ENCODE results near the gene TTLL12. TPM values are rescaled to one million over a fixed set of nuclear protein-coding genes. Genes with fewer than 3 reads are reported as not detected.

TTLL12 gene
- total RNA-seq, 2 donors from 2014 or later: 23.6 to 79.0 TPM

DNA sequence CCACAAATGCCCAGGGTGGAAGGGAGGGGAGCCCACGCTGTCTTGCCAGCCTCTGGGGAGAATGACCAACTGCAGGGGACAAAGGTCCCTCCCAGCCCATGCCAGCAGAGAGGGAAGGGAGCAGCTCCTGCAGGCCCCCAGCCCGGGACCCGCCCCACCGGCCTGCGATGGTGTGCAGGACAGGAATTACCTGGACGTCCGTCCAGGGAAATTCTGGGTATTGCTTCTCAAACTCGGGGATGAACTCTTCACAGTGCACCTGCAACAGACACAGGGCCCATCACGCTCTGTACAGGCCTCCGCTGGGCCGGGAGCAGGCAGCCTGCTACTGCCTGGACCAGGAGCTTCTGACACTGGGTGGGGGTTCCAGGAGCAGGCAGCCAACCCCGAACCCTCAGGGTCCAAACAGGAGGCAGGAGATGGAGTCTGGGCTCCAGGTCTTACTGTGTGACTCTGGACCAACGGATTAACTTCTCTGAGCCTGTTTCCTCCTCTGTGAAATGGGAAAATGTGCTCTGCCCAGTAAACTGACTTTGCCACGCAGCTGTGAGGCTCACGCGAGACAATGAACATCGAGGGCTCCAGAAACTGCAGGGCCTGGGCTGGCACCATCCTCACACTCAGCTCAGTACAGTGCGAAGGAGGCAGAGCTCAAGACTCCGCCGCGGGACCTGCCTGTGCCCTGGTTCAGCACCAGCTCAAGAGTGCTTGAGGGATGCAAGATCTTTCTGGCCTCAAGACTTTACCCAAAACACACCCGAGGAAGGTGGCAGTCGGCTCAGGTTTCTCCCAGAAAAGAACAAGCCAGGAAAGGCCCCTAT, 17.4 kb downstream of the TTLL12 start:
- Mint-ChIP-seq H3K4me3 (no peak overlapping the region), H3K4me1 (ENCODE audit: low read depth in 2 of 2) (peaks cover 0 to 16% of the 10 kb centered on the region in 2 donors), H3K36me3 (no peaks in the 10 kb centered on the region), H3K27ac (peak overlapping the region in 1 of 2 donors; percentile 11), H3K9me3 (no peaks in the 10 kb centered on the region), H3K27me3 (no peaks in the 10 kb centered on the region)
- ATAC-seq (no peak), DNase-seq (ENCODE audit: low spot score) (no peak)

DNA sequence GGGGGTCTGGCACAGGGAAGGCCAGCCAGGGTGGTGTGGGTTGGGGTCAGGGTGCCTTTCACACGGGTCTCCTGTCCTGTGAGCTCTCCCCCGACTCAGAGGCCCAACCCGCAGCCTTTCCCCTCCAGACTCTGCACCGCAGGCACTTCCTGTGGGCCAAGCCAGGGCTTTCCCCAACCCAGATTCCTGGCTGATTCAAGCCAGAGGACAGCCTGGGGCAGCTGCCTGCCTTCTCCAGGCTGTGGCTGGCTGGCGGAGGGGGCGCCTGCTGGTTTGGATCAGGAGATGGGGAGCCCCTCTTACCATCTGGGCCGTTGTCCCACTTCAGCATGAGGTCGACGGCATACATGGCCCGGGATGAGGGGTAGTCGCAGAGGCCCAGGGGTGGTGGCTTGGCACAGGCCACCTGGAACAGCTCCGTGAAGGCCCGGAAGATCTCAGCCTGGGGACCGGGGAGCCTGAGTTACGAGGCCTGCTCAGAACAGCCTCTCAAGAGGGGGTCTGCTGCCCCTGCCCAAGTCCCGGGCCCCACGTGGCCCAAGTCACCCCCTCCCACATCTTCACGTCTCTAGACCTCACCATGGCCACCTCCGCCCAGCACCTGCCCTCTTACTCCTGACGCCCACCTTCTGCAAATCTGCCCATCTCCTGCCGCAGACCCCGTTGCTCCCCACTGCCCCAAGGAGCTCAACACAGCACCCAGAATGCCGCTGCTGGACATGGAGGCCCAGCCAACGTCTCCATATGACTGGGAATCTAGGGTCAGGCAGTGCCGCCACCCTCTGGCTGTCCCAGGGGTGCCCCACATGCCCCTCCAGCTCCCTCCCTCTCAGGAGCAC, 18.2 kb downstream of the TTLL12 start:
- peak overlapping the region in 1 of 2 donors; percentile 11 for H3K27ac Mint-ChIP-seq
- no peaks in the 10 kb centered on the region for H3K9me3 Mint-ChIP-seq
- H3K4me1 Mint-ChIP-seq (ENCODE audit: low read depth in 2 of 2): peaks cover 0 to 18% of the 10 kb centered on the region in 2 donors
- H3K27me3 Mint-ChIP-seq: no peaks in the 10 kb centered on the region
- H3K4me3 Mint-ChIP-seq: no peak overlapping the region
- no peak for DNase-seq (ENCODE audit: low spot score)
- H3K36me3 Mint-ChIP-seq: no peaks in the 10 kb centered on the region
- ATAC-seq: peak in 1 of 2 donors; percentile 65

DNA sequence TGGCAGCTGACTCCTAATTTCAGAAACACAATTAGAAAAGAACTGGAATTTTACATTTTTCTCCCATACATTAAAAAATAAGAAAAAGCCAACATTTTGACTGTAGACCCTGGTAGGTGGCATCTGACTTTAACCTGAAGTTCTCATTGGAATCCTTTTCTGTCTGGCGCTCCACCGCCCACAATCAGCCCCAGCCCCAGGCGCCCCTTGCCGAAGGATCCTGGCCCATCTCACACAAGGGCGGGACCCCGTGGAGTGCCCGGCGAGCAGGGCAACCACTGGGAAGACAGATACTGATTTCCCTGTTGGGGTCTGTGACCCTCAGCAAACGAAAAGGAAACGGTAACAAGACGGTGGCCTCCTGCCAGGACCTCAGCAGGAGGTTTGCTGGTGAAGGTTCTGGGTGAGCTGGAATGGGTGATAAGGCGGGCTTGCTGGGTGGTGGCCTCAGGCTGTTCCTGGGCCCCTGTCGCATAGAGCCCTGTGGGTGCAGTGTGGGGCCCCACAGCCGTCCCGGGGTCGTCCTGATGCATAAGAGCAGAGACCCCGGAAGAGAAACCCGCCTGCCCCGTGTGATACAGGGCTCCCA, 19.8 kb downstream of the TTLL12 start:
- no peak overlapping the region for H3K27ac Mint-ChIP-seq
- no peaks in the 10 kb centered on the region for H3K27me3 Mint-ChIP-seq
- H3K4me3 Mint-ChIP-seq: no peak overlapping the region
- no peaks in the 10 kb centered on the region for H3K36me3 Mint-ChIP-seq
- no peak for DNase-seq (ENCODE audit: low spot score)
- ATAC-seq: no peak
- no peaks in the 10 kb centered on the region for H3K9me3 Mint-ChIP-seq
- H3K4me1 Mint-ChIP-seq (ENCODE audit: low read depth in 2 of 2): peaks cover 0 to 18% of the 10 kb centered on the region in 2 donors

DNA sequence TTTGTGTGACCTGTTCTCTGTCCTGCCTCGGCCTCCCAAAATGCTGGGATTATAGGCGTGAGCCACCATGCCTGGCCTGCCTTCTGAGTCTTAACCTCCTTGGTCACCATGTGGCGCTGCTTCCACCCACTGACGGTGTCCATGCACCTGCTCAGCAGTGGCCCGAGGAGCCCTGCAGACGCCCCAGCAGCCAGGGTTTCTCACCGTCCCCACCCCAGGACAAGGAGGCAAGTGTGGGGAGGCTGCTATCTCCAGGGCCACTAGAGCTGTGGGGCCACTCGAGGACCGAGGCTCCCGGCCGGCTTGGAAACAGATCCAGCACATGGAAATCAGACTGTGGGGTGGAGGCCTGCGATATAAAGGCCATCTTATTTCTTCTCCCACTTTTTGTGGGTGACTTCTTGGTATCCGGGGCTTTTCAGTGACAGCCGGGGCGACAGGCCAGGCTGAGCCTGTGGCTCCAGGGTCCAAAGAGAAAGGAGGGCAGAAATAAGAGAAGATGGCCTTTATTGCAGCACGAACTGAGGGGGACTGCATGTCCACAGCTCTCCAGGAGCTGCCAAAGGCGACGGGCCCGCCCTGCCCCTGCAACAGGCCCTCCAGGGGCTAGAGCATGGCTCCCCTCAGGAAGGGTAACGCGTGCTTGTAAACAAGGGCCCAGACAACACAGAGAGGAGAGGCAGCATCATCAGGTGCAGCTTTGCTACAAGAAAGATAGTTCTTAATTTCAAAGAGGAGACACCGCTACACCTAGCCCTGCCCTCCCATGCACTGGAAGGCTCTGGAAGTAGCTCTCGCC, 20.6 kb downstream of the TTLL12 start:
- ATAC-seq (no peak), DNase-seq (ENCODE audit: low spot score) (no peak)
- Mint-ChIP-seq H3K4me3 (no peak overlapping the region), H3K36me3 (no peaks in the 10 kb centered on the region), H3K27ac (no peak overlapping the region), H3K4me1 (ENCODE audit: low read depth in 2 of 2) (peaks cover 0 to 18% of the 10 kb centered on the region in 2 donors), H3K9me3 (no peaks in the 10 kb centered on the region), H3K27me3 (no peaks in the 10 kb centered on the region)

DNA sequence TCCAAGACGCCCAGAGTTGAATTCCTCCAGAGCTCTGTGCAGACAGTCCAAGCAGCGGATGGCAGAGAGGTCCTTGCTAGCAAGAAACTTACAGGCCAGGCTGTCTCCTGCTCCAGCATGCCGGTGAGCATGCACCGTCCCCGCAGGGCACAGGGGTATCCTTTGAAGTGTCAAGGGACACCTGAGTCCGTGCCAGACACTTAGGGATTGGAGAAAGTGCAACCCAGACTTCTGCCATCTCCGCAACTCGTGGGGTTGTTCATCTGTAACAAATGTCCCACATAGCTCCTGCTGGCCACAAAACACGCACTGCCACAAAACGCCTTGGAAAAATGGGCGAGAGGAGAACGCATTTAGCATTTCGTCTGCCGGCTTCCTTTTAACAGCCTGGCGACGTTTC, 22.3 kb downstream of the TTLL12 start:
- no peak overlapping the region for H3K4me3 Mint-ChIP-seq
- ATAC-seq (no peak), DNase-seq (ENCODE audit: low spot score) (no peak)
- H3K9me3 Mint-ChIP-seq: no peaks in the 10 kb centered on the region
- H3K27ac Mint-ChIP-seq: no peak overlapping the region
- no peaks in the 10 kb centered on the region for H3K36me3 Mint-ChIP-seq
- no peaks in the 10 kb centered on the region for H3K27me3 Mint-ChIP-seq
- peaks cover 0 to 13% of the 10 kb centered on the region in 2 donors for H3K4me1 Mint-ChIP-seq (ENCODE audit: low read depth in 2 of 2)

DNA sequence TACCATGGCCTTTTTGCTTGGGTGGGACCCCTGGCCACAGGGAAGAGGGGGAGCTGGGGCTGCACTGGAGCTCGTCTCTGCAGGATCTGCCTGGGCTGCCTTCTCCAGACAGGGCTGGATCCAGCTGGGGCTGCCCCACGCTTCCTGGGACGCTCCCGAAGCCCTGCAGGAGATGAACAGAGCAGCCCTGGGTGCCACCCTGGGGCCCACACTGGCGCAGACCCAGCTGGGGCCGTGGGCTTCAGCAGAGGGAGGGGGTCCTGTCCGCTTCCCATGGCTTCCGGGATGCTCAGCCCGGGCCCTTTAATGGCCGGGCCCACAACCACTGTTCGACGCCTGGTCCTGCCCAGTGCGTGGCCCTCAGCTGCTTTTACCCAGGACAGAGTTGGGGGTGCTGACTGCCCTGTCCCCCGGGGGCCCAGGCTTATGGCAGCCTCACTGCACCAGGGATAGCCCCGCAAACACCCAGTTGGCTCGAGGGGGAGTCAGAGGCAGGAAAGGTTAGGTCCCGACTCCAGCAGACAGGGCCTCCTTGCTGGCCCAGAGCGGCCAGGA, 23.6 kb downstream of the TTLL12 start:
- DNase-seq (ENCODE audit: low spot score): no peak
- Mint-ChIP-seq H3K4me3 (no peak overlapping the region), H3K27ac (no peak overlapping the region), H3K27me3 (no peaks in the 10 kb centered on the region), H3K4me1 (ENCODE audit: low read depth in 2 of 2) (peaks cover 0 to 12% of the 10 kb centered on the region in 2 donors), H3K9me3 (no peaks in the 10 kb centered on the region), H3K36me3 (no peaks in the 10 kb centered on the region)
- no peak for ATAC-seq

DNA sequence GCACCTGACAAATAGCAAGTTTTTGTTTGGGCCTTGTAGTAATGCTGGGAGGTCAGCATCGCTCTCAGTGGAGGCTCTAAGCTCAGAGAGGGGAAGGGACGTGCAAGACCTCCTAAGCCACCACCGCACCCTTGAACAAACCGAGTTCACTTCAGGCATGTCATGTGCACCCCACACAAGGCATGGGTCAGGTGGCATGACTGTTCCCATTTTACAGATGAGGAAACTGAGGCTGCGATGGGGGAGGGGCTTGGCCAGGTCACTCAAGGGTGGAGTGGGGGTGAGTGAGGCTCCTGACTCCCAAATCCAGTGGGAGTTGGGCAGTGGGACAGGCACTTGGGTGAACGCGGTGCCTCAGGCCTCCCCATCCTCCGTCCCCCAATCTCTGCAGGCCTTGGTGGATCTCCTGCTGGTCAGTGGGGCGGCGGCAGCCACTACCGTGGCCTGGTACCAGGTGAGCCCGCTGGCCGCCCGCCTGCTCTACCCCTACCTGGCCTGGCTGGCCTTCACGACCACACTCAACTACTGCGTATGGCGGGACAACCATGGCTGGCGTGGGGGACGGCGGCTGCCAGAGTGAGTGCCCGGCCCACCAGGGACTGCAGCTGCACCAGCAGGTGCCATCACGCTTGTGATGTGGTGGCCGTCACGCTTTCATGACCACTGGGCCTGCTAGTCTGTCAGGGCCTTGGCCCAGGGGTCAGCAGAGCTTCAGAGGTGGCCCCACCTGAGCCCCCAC, 24.4 kb downstream of the TTLL12 start:
- no peaks in the 10 kb centered on the region for H3K36me3 Mint-ChIP-seq
- no peak for DNase-seq (ENCODE audit: low spot score)
- no peak for ATAC-seq
- H3K9me3 Mint-ChIP-seq: no peaks in the 10 kb centered on the region
- no peak overlapping the region for H3K4me3 Mint-ChIP-seq
- peaks cover 0 to 8% of the 10 kb centered on the region in 2 donors for H3K4me1 Mint-ChIP-seq (ENCODE audit: low read depth in 2 of 2)
- no peak overlapping the region for H3K27ac Mint-ChIP-seq
- no peaks in the 10 kb centered on the region for H3K27me3 Mint-ChIP-seq

DNA sequence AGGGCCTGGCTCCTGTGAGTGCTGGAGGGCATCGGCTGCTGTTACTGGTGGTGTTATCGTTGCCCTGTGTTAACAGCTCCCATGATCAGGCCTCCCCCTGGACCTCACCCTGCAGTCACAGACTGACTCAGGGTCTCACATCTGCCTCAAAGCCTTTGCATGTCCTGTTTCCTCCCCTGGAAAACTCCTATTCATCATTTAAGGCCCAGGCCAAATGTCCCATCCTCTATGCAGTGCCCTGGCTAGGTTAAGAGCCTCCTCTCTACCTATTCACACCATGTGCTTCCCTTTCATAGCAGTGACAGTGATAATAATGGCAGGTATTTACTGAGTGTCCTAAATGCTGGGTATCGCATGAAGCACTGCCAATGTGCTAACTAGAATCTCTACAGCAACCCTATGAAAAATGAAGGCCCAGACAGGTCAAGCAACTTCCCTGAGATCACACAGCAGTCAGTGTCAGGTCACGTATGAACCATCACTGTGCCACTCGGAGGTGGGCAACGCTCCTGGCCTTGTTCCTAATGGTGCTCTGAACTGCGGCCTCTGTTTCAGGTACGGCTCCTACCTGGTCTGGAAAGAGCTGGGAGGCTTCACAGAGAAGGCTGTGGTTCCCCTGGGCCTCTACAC, 26.3 kb downstream of the TTLL12 start:
- no peak for DNase-seq (ENCODE audit: low spot score)
- H3K27me3 Mint-ChIP-seq: no peaks in the 10 kb centered on the region
- no peaks in the 10 kb centered on the region for H3K36me3 Mint-ChIP-seq
- peak overlapping the region in 1 of 2 donors; percentile 2 for H3K27ac Mint-ChIP-seq
- H3K4me1 Mint-ChIP-seq (ENCODE audit: low read depth in 2 of 2): peaks cover 0 to 14% of the 10 kb centered on the region in 2 donors
- no peak overlapping the region for H3K4me3 Mint-ChIP-seq
- ATAC-seq: no peak
- no peaks in the 10 kb centered on the region for H3K9me3 Mint-ChIP-seq

DNA sequence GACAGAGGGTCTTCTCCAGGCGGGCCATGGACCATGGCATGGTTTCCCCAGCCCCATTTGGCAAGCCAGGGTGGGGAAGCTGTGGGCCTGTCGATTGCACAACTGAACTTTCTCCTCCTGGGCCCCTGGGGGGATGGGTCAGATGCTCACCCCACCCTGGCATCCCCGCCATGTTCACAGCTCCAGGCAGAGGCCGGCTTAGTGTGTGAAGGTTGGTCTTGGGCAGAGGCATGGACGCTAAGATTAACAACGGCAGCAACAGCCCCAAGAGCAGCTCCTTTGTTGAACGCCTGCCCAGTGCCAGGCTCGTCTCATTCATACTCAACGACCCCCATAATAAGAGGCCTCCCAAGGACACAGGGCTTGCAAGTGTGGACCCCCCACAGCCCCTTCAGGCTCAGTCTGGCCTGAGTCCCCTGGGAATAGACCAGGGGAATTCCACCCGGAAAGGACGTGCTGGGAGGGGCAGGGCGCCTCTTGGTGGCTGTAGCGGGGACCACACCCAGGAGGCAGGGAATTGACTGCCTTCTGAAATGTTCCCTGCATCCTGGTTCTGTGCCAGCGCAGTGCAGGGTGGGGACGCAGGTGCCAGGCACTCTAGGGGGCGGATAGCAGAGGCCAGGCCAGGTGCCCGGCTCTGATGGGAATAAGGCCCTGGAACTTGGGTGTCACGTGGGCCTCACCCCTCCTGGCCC, 27.3 kb downstream of the TTLL12 start:
- H3K27me3 Mint-ChIP-seq: no peaks in the 10 kb centered on the region
- no peaks in the 10 kb centered on the region for H3K9me3 Mint-ChIP-seq
- DNase-seq (ENCODE audit: low spot score) (no peak), ATAC-seq (peak in 1 of 2 donors; percentile 19)
- peaks cover 0 to 14% of the 10 kb centered on the region in 2 donors for H3K4me1 Mint-ChIP-seq (ENCODE audit: low read depth in 2 of 2)
- H3K36me3 Mint-ChIP-seq: no peaks in the 10 kb centered on the region
- H3K27ac Mint-ChIP-seq: no peak overlapping the region
- no peak overlapping the region for H3K4me3 Mint-ChIP-seq

DNA sequence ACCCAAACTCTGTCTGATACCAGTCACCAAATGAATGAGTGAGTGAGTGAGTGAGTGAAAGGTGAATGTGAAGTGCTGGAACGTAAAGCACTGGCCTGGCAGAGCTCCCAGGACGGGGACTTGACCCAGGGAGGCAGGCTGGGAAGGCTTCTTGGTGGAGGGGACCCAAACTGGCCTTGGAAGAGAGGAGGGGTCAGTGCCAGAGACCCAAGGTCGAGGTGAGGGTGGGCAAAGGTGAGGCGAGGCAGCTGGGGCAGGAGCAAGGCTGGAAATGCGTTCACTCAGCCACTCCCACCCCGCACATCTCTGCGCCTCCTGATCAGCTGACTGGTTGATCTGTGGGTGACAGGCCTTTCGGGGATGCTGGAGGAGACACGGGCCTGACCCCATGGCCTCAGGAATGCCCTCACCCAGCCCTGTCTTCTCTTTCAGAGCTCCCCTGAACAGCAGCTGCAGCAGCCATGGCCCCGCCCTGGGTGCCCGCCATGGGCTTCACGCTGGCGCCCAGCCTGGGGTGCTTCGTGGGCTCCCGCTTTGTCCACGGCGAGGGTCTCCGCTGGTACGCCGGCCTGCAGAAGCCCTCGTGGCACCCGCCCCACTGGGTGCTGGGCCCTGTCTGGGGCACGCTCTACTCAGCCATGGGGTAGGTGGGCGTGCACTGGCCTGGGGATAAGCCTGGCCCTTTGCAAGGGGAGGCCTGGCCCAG, 28.0 kb downstream of the TTLL12 start:
- Mint-ChIP-seq H3K9me3 (no peaks in the 10 kb centered on the region), H3K36me3 (no peaks in the 10 kb centered on the region), H3K4me3 (no peak overlapping the region), H3K4me1 (ENCODE audit: low read depth in 2 of 2) (peaks cover 0 to 12% of the 10 kb centered on the region in 2 donors), H3K27me3 (no peaks in the 10 kb centered on the region), H3K27ac (peak overlapping the region in 1 of 2 donors; percentile 24)
- ATAC-seq: no peak
- no peak for DNase-seq (ENCODE audit: low spot score)

DNA sequence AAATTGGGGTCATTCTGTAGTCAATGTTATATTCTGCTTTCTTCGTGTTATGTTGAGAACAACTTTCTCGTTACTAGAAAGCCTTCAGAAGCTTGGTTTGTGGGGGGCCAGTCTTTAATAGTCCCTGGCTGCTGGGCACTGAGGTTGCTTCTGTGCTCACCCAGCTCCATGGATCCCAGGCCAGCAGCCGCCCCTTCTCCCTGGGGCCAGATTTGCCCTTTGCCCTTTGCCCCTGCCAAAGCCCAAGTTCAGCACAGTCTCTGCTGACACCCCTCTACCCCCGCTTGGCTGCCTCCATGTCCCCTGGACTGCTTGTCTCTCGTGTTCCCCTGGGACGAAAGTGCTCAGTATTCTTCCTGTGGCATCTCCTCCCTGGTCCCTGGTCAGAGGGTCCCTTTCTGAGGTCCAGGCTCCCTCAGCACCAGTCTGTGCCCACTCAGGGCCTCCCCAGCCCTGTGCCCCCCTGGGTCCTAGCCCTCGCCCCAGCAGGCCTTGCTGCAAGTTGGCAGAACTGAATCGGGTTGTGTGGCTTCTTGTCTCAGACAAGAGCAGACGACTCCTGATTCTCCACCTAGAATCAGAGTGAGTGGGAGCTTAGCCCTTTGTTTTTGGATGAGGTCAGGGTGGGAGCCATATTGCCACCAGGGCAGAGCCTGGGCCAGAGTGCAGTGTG, 28.9 kb downstream of the TTLL12 start:
- H3K36me3 Mint-ChIP-seq: no peaks in the 10 kb centered on the region
- ATAC-seq (no peak), DNase-seq (ENCODE audit: low spot score) (no peak)
- peaks cover 3 to 13% of the 10 kb centered on the region in 2 donors for H3K4me1 Mint-ChIP-seq (ENCODE audit: low read depth in 2 of 2)
- peak overlapping the region in 1 of 2 donors; percentile 24 for H3K27ac Mint-ChIP-seq
- no peaks in the 10 kb centered on the region for H3K27me3 Mint-ChIP-seq
- H3K4me3 Mint-ChIP-seq: no peak overlapping the region
- no peaks in the 10 kb centered on the region for H3K9me3 Mint-ChIP-seq
